Neural cell (in vitro differentiated cells): ENCODE data around the gene SEPTIN5.

Experiments
- POLR2AphosphoS5 ChIP-seq: IDR thresholded peaks from 2 replicates; pipeline ENCODE4 v1.6.1; 2012
- TAF1 ChIP-seq: IDR thresholded peaks from 2 replicates; pipeline ENCODE4 v1.6.1; 2012; ENCODE audit warnings: low read depth

DNA sequence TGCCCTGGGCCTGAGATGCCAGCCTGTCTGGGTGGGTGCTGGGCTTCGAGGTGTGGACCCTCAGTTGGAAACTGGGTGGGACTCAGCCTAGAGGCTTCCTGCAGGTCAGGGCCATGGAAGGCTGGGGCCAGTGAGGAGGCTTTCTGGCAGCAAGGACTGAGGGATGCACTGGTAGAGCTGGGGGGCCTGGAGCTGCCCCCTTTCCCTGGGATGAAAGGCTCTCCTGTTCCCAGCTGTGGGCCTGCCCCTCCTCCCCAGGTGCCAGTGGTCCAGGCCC is 2.5 kb downstream of the SEPTIN5 start:
- TF ChIP-seq POLR2AphosphoS5 (no peak), TAF1 (no peak)
